Lower leg skin (tissue), 3 donors: Measurements from ENCODE around the gene UNC93B1.

Source experiments
- POLR2A ChIP-seq, 2 donors: fragments of 450-650 bp; IDR thresholded peaks; one replicate each; pipeline ENCODE4 v1.6.1; 2016 to 2017; ENCODE audit warnings: antibody characterized with exemption in 2 of 2, mild to moderate bottlenecking in 1 of 2, moderate library complexity in 1 of 2
- TF ChIP-seq, protein P1 (sequence below), 3 donors: fragments of 450-650 bp; IDR thresholded peaks; one replicate each; pipeline ENCODE4 v1.5.1; 2016; ENCODE audit warnings: antibody characterized with exemption in 3 of 3, mild to moderate bottlenecking in 3 of 3, moderate library complexity in 2 of 3

DNA sequence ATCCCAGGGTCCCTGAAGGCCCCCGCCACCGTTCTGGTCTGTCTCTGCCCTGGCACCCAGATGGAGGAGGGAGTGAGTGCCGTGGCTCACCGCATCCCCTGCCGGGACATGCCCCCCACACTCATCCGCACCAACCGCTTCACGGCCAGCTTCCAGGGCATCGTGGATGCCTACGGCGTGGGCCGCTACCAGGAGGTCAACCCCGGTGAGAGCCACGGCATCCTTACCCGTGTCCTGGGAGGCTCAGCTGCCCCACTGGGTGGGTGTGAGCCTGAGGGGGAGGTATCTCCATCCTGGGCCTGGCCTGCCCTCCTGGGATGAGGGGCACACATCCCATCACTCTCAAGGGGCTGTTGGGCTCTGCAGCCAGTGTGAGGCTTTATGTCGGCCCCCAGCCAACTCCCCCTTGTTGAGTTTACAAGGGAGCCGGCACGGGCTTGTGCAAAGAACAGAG, 41.0 kb upstream of the UNC93B1 start:
- TF ChIP-seq POLR2A (IDR thresholded peaks at IDR 0.05), result no peak
- TF ChIP-seq, protein P1, sequence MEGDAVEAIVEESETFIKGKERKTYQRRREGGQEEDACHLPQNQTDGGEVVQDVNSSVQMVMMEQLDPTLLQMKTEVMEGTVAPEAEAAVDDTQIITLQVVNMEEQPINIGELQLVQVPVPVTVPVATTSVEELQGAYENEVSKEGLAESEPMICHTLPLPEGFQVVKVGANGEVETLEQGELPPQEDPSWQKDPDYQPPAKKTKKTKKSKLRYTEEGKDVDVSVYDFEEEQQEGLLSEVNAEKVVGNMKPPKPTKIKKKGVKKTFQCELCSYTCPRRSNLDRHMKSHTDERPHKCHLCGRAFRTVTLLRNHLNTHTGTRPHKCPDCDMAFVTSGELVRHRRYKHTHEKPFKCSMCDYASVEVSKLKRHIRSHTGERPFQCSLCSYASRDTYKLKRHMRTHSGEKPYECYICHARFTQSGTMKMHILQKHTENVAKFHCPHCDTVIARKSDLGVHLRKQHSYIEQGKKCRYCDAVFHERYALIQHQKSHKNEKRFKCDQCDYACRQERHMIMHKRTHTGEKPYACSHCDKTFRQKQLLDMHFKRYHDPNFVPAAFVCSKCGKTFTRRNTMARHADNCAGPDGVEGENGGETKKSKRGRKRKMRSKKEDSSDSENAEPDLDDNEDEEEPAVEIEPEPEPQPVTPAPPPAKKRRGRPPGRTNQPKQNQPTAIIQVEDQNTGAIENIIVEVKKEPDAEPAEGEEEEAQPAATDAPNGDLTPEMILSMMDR (IDR thresholded peaks at IDR 0.05), result no peak
